Measurements from ENCODE around the gene IWS1. TPM values are rescaled to one million over a fixed set of nuclear protein-coding genes. Genes with fewer than 3 reads are reported as not detected.
A peak's percentile ranks its signal among the peaks of the same experiment; 100 is the strongest.

IWS1 gene
- total RNA-seq, 1 experiment from 2014 or later, result 48.9 TPM

DNA sequence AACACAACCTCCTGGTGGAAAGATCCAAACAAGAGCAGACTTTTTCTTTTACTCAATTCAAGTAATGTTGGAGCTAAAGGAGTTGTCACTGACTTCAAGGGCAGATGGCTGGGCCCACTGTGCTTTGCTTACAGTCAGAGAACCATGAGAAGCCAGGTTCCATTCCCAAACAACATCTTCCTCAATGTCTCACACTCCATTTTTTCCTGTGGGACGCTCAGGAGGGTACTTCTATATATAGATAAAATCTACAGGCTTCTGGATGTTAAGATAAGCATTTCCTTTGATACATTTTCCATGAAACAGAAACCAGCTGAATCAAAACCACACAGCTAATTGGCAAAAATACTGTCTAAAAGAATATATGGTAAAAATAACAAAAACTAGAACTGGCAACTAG is 14.4 kb downstream of the IWS1 start:
- H3K4me1 Mint-ChIP-seq (ENCODE audit: low read depth, unreplicated experiment), result peaks cover 54% of the 10 kb centered on the region
- H3K27me3 Mint-ChIP-seq (ENCODE audit: unreplicated experiment), result no peaks in the 10 kb centered on the region
- TF ChIP-seq, protein P1, sequence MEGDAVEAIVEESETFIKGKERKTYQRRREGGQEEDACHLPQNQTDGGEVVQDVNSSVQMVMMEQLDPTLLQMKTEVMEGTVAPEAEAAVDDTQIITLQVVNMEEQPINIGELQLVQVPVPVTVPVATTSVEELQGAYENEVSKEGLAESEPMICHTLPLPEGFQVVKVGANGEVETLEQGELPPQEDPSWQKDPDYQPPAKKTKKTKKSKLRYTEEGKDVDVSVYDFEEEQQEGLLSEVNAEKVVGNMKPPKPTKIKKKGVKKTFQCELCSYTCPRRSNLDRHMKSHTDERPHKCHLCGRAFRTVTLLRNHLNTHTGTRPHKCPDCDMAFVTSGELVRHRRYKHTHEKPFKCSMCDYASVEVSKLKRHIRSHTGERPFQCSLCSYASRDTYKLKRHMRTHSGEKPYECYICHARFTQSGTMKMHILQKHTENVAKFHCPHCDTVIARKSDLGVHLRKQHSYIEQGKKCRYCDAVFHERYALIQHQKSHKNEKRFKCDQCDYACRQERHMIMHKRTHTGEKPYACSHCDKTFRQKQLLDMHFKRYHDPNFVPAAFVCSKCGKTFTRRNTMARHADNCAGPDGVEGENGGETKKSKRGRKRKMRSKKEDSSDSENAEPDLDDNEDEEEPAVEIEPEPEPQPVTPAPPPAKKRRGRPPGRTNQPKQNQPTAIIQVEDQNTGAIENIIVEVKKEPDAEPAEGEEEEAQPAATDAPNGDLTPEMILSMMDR (IDR thresholded peaks at IDR 0.05; ENCODE audit: unreplicated experiment), result no peak
- no peak overlapping the region for H3K27ac Mint-ChIP-seq (ENCODE audit: unreplicated experiment)
- H3K4me3 Mint-ChIP-seq (ENCODE audit: low read depth, unreplicated experiment), result no peak overlapping the region
- H3K36me3 Mint-ChIP-seq (ENCODE audit: insufficient read depth, unreplicated experiment), result peaks cover 18% of the 10 kb centered on the region
- no peak for DNase-seq
- intact Hi-C loops (cut with micrococcal nuclease; ENCODE audit: unreplicated experiment), result no loop called here
- BruUV-seq (replicated peaks), result no TSS peak
- CTCF ChIA-PET, result no interaction called here
- no peaks in the 10 kb centered on the region for H3K9me3 Mint-ChIP-seq (ENCODE audit: low read depth, unreplicated experiment)

DNA sequence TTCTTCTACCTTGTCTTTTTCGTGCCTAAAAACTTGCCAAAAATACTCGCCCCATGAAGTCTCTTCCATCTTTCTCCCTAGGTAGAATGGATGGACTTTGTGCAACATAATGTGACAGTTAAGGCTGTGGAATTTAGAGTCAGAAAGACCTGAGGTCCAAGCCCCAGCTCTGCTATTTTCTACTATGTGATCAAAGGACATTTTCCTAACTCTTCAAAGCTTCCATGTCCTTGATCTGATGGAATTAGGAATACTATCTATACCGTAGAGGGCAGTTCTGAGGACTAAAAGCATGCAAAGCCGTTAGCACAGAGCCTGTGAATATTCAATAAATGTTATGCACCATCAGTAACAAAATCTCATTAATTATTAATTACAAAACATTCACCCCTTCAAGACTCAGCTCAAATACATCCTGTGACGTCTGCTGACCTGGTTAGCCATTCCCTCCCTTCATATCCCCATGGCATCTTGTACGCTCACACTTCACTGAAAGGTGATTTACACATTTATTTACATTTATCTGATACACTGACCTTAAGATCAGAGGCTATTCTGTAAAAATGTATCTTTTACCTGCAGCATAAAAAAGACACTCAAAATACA is 15.1 kb downstream of the IWS1 start:
- Mint-ChIP-seq H3K36me3 (ENCODE audit: insufficient read depth, unreplicated experiment) (peaks cover 15% of the 10 kb centered on the region), H3K27me3 (ENCODE audit: unreplicated experiment) (no peaks in the 10 kb centered on the region), H3K4me3 (ENCODE audit: low read depth, unreplicated experiment) (no peak overlapping the region), H3K27ac (ENCODE audit: unreplicated experiment) (no peak overlapping the region), H3K9me3 (ENCODE audit: low read depth, unreplicated experiment) (no peaks in the 10 kb centered on the region), H3K4me1 (ENCODE audit: low read depth, unreplicated experiment) (peaks cover 54% of the 10 kb centered on the region)
- intact Hi-C loops (cut with micrococcal nuclease; ENCODE audit: unreplicated experiment), result no loop called here
- DNase-seq, result no peak
- TF ChIP-seq, protein P1 (IDR thresholded peaks at IDR 0.05; ENCODE audit: unreplicated experiment), result no peak
- CTCF ChIA-PET, result no interaction called here
- BruUV-seq (replicated peaks), result no TSS peak

DNA sequence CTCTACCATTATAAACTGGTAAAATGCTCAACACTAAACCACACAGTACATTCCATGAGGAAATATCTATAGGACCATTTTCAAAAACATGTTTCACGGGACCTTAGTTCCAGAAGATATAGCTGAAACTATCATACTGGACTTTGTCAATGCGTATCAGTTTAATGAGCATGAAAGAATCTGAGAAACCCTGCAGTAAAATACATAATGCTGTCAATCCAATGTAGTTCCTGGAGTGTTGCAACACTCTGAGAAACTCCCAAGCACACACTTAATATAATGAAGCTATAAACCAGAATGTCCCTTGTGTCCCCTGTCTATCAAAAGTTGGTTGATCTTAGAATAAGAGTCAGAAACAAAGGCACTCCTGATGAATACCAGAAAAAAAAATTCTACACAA is 16.2 kb downstream of the IWS1 start:
- Mint-ChIP-seq H3K9me3 (ENCODE audit: low read depth, unreplicated experiment) (no peaks in the 10 kb centered on the region), H3K4me1 (ENCODE audit: low read depth, unreplicated experiment) (peaks cover 43% of the 10 kb centered on the region), H3K36me3 (ENCODE audit: insufficient read depth, unreplicated experiment) (peaks cover 16% of the 10 kb centered on the region), H3K4me3 (ENCODE audit: low read depth, unreplicated experiment) (no peak overlapping the region), H3K27ac (ENCODE audit: unreplicated experiment) (no peak overlapping the region), H3K27me3 (ENCODE audit: unreplicated experiment) (no peaks in the 10 kb centered on the region)
- CTCF ChIA-PET, result no interaction called here
- DNase-seq, result no peak
- no TSS peak for BruUV-seq (replicated peaks)
- intact Hi-C loops (cut with micrococcal nuclease; ENCODE audit: unreplicated experiment), result no loop called here
- TF ChIP-seq, protein P1 (IDR thresholded peaks at IDR 0.05; ENCODE audit: unreplicated experiment), result no peak

DNA sequence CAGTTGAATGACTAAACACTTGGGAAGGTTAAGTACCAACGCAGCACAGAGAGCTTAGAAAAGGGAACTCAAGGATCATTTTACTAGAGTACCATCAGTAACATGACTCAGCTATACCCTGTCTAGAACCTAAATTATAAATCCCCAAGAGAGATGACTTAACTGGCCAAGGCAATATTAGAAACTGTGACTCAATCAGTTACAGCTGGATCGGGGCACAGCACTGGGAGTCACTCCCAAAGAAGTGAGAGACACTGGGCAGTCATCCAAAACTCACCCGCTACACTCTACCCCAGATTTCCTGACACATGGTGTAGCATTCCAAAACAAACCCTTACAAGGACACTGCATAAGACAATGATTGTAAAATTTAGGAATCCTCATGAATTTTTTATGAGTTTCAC is 17.7 kb downstream of the IWS1 start:
- TF ChIP-seq, protein P1 (IDR thresholded peaks at IDR 0.05; ENCODE audit: unreplicated experiment), result no peak
- Mint-ChIP-seq H3K27me3 (ENCODE audit: unreplicated experiment) (no peaks in the 10 kb centered on the region), H3K36me3 (ENCODE audit: insufficient read depth, unreplicated experiment) (peaks cover 22% of the 10 kb centered on the region), H3K9me3 (ENCODE audit: low read depth, unreplicated experiment) (no peaks in the 10 kb centered on the region), H3K4me3 (ENCODE audit: low read depth, unreplicated experiment) (no peak overlapping the region), H3K4me1 (ENCODE audit: low read depth, unreplicated experiment) (peaks cover 36% of the 10 kb centered on the region), H3K27ac (ENCODE audit: unreplicated experiment) (peak overlapping the region; percentile 72)
- intact Hi-C loops (cut with micrococcal nuclease; ENCODE audit: unreplicated experiment), result no loop called here
- BruUV-seq (replicated peaks), result no TSS peak
- CTCF ChIA-PET, result interaction anchor here (0.5 to 0.8 kb wide), 2 partner anchors 9 to 10 kb away, joined by 3 to 4 read pairs; no protein-coding TSS in a partner anchor
- peak; percentile 48 for DNase-seq

All from Calu3 (cell line).